Stimulated activated CD4-positive, alpha-beta T cell treated with anti-CD3 and anti-CD28 coated beads, Interleukin-4, amount 100 ng/mL, for 4 hours (primary cell): Measurements from ENCODE around the gene ZNF219.
"Not testable (repeated sequence)": the region's sequence is repeated elsewhere in the genome, so short reads cannot be mapped to it uniquely, and the experiment has no call there.

Source experiments
- DNase-seq, 2 experiments: peaks; one replicate each; pipeline ENCODE4 v3.0.0-alpha.2; 2020

The ZNF219 gene

DNA sequence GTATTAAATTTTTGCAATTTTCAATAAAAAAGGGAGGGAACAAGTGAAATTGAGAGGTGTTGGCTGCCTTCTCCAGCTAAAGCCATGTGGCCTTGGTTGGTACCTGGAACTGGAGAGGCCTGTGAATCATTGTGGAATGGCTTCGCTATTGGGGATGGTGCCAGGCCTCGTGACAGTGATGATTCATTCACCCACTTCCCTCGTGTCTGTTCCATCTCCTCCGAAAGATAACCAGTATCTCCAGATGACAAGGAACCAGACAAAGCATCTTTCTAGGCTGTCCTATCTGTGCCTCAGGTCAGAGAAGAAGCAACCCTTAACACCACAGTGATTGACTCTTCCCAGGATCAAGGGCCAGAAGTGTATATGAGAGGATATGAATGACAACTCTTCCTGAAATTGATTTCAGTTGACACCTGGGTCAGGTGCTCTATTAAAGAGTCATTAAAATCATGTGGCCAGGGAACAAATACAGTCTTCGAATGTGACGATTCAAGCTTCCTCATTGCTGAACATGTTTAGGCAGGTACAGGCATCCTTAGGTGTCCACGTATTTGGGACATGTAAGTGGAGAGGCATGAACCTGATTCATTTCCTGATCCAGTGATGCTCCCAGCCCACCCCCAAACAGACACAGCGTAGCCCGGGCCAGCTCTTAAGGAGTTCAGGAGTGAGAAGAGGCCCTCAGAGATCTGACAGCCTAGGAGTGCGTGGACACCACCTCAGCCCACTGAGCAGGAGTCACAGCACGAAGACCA is 56.6 kb downstream of the ZNF219 start, which contains the start of gene RNASE7:
TSS of gene RNASE7 (plus strand) at position 687 of the 758 bp plus-strand sequence. CDS start 631 bp downstream, outside the sequence.
- DNase-seq, result no peak

DNA sequence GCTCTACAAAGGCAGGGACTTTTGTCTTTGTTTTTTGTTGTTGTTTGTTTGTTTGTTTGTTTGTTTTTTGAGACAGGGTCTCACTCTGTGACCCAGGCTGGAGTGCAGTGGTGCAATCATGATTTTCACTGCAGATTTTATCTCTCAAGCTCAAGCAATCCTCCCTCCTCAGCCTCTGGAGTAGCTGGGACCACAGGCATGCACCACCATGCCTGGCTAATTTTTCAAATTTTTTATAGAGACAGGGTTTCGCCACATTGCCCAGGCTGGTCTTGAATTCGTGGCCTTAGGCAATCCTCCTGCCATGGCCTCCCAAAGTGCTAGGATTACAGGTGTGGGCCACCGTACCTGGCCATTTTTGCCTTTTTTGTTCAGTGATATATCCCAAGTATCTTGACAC is 57.5 kb downstream of the ZNF219 start:
- DNase-seq, result not testable (repeated sequence)

DNA sequence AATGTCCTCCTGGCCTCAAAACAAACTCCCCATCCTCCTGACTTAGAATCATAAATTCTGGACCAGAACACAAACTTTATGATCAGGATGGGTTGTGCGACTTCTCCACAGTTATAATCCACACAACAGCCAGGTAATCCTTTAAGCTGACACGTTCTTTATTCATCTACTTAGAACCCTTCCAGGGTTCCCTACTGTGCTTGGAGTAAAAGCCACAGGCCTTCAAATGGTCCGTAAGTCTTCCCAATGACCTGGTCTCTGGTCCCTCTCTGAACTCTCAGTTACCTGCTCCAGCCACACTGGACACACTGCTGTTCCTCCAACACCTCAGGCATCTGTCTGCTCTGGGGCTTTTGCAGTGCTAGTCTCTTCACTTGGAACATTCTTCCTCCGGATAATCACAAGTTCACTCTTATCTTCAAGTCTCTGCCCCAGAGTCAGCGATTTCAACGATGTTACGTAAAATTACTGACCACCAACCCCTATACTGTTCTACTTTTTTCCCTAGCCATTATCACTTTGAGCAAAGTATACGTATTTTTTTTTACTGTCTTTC is 58.0 kb downstream of the ZNF219 start:
- no peak for DNase-seq
